HepG2 (cell line): ENCODE measurements around the gene INPP1. TPM values are rescaled to one million over a fixed set of nuclear protein-coding genes. Genes with fewer than 3 reads are reported as not detected.
A peak's percentile ranks its signal among the peaks of the same experiment; 100 is the strongest.

Experiments
- BCLAF1 ChIP-seq: fragments of 450-650 bp; IDR thresholded peaks from 2 replicates; pipeline ENCODE4 v1.6.1; 2017; ENCODE audit warnings: mild to moderate bottlenecking
- CREB1 ChIP-seq, 2 experiments: fragments of 450-650 bp in 1 of 2; IDR thresholded peaks; 2 replicates each; pipeline ENCODE4 v1.6.1; 2016 to 2017; ENCODE audit warnings: control low read depth in 1 of 2, mild to moderate bottlenecking in 1 of 2, missing compliant biosample characterization in 1 of 2, missing genetic modification characterization in 1 of 2
- HNRNPL ChIP-seq: fragments of 200-400 bp; formaldehyde crosslinking; IDR thresholded peaks from 2 replicates; pipeline ENCODE4 v1.6.1; 2017; ENCODE audit warnings: mild to moderate bottlenecking, low read depth, low read length
- KLF12 ChIP-seq: sonication (generic); formaldehyde crosslinking; IDR thresholded peaks from 2 replicates; pipeline ENCODE4 v1.4.0; 2020; ENCODE audit warnings: missing genetic modification reagents, borderline replicate concordance
- SAP130 ChIP-seq: IDR thresholded peaks from 2 replicates; pipeline ENCODE4 v1.6.1; 2016; ENCODE audit warnings: low read depth
- SMAD3 ChIP-seq: sonication (generic); formaldehyde crosslinking; IDR thresholded peaks from 2 replicates; pipeline ENCODE4 v1.4.0; 2020; ENCODE audit warnings: missing genetic modification reagents
- THAP7 ChIP-seq: sonication (generic); formaldehyde crosslinking; IDR thresholded peaks from 2 replicates; pipeline ENCODE4 v1.8.1; 2023; ENCODE audit warnings: mild to moderate bottlenecking, missing genetic modification reagents
- ZBTB40 ChIP-seq, 2 experiments: fragments of 450-650 bp in 1 of 2; sonication (generic) in 1 of 2; formaldehyde crosslinking in 1 of 2; IDR thresholded peaks; 2 replicates each; pipeline versions ENCODE4 v1.6.1 to v1.8.0; 2016 to 2022; ENCODE audit warnings: antibody characterized with exemption in 1 of 2, mild to moderate bottlenecking in 1 of 2, missing genetic modification reagents in 1 of 2
- ZC3H13 ChIP-seq: sonication (generic); formaldehyde crosslinking; IDR thresholded peaks from 2 replicates; pipeline ENCODE4 v1.8.1; 2023; ENCODE audit warnings: mild to moderate bottlenecking, missing genetic modification reagents, moderate library complexity
- ZNF530 ChIP-seq: sonication (generic); formaldehyde crosslinking; IDR thresholded peaks from 2 replicates; pipeline ENCODE4 v1.5.0; 2020; ENCODE audit warnings: low read depth, mild to moderate bottlenecking, missing genetic modification reagents
- ZNF800 ChIP-seq: sonication (generic); formaldehyde crosslinking; IDR thresholded peaks from 2 replicates; pipeline ENCODE4 v1.4.0; 2020; ENCODE audit warnings: missing genetic modification reagents
- polyA plus RNA-seq, 8 experiments: library from polyadenylated mRNA; depleted of rRNA in 3 of 8; stranded (reverse) in 7 of 8; unstranded in 1 of 8; fragments of >200 nt; fragmentation: Illumina TruSeq in 4 of 8; extraction: Trizol in 4 of 8; gene quantifications; 2 replicates each; pipeline versions ENCODE4 v1.2.1 to v1.2.3, GENCODE V29; 2011 to 2016; ENCODE audit warnings: low read depth in 4 of 8, missing spikeins in 1 of 8, mixed read lengths in 1 of 8; ENCODE audit not compliant: insufficient read depth in 1 of 8
- total RNA-seq, 5 experiments: library from RNA; depleted of rRNA; stranded (reverse); fragments of >200 nt; fragmentation: Illumina TruSeq; extraction: Trizol; gene quantifications; 2 replicates each; pipeline ENCODE4 v1.2.3, GENCODE V29; 2016; ENCODE audit warnings: low read depth in 1 of 5

INPP1 gene
- total and polyA plus RNA-seq, 2 of the 13 experiments (the other 11 are each of a cell fraction or from before 2014, with no cell fraction given): 10.0 to 13.3 TPM

GRCh38 chr2:190408538-190409271 lies 65.3 kb downstream of the INPP1 start (continued):
- TF ChIP-seq ZBTB40 (IDR thresholded peaks at IDR 0.05) (no peak), ZBTB40 (CRISPR knock-in tag; IDR thresholded peaks at IDR 0.05) (0 out of 2 replicates have a peak, but pooled peaks have one; percentile 25), HNRNPL (peak; percentile 61; the same call in 1 of the 2 replicates), THAP7 (peak; percentile 65; the same call in 1 of the 2 replicates), KLF12 (0 out of 2 replicates have a peak, but pooled peaks have one; percentile 22), ZNF530 (CRISPR knock-in tag) (no peak), BCLAF1 (no peak), SMAD3 (CRISPR knock-in tag) (0 out of 2 replicates have a peak, but pooled peaks have one; percentile 24), ZNF800 (CRISPR knock-in tag) (0 out of 2 replicates have a peak, but pooled peaks have one; percentile 54), ZC3H13 (CRISPR knock-in tag) (peak; percentile 49; the same call in 1 of the 2 replicates), CREB1 (IDR thresholded peaks at IDR 0.05) (no peak), CREB1 (CRISPR knock-in tag; IDR thresholded peaks at IDR 0.05) (no peak), SAP130 (peak; percentile 32; the same call in 1 of the 2 replicates)
